Measurements from ENCODE around the gene LPAR5. TPM values are rescaled to one million over a fixed set of nuclear protein-coding genes. Genes with fewer than 3 reads are reported as not detected.

LPAR5 gene
- total RNA-seq, 8 experiments from 2014 or later = 0.08 to 0.95 (median 0.19) TPM

DNA sequence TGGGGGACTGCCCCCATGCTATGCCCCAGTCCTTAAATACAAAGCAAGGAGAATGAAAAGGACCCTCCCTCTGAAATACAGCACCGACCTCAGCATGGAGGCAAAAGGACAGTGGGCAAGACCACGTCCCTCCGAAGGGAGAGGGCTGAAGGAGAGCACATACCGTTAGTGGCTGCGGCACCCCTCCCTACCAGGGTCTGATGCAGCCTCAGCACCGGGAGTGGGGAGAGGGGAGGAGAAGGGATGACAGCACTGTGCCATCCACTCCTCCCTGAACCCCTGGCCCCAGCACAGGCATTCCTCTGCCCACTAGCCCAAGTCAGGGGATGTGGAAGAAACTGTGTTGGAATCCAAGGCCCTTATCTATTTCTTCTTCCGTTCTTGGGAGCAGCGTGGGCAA lies 15.1 kb upstream of the LPAR5 start:
- no peak overlapping the region for H3K4me3 ChIP-seq
- no peak for ATAC-seq (replicated peaks in 6 of 8)
- H3K27ac ChIP-seq = no peak overlapping the region
- in situ Hi-C loops (cut with MboI; ENCODE audit: low pct_unique_long_range_greater_than_20kb in 2 of 9, low sequenced_read_pairs in 9 of 9, unreplicated experiment in 9 of 9) = loop anchor here in 1 of 9 experiments (25.0 kb wide), 1 partner anchor 89 kb away; the partner anchor contains the start of genes IFFO1 and NOP2
- WGBS, 10 experiments = 70 to 100% (median 96%) methylated on average over 1 to 4 of the region's 8 CpGs; no CpG with 5 or more reads in 3 of the 10 experiments
- peaks cover 0 to 5% of the 10 kb centered on the region in 2 donors for H3K4me1 ChIP-seq (replicated peaks in 1 of 2)

DNA sequence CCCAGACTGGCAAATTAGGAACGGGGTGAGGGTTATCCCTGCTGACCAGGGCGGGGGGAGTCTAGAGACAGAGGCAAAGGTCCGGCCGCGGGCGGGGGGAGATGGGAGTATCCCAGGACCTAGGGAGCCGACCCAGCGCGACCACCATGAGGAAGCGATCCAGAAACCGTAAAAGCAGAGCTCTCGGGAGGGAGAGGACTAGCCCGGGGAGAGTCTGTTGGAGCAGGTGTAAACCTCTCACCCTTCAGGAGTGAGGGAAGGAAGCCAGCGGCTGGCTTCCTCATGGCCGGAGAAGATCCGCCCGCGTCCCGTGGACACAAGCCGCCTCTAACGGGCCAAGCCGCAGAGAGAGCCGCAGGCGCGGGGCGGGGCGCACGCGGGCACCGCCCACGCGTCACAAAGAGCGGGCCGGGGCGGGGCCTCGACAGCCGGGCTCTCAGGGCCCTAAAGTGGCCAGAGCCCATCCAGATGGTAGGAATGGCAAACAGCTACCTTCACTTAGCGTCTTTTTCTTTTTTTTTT lies 11.4 kb upstream of the LPAR5 start, which contains the start of gene ACRBP:
Gene ACRBP, minus strand, starts transcription at position 350 of the 522 bp plus-strand sequence. Its CDS starts 66 bp downstream, at position 284.
- Histone ChIP-seq H3K4me3 (peak within 1 kb of the TSS; percentile 20 to 48 (median 35)), H3K27ac (peak within 1 kb of the TSS in 1 of 2 donors; percentile 63), H3K4me1 (replicated peaks in 1 of 2) (peaks cover 0 to 5% of the 10 kb centered on the region in 2 donors)
- 0% methylated on average over 1 of the region's 38 CpGs; no CpG with 5 or more reads in 9 of the 10 experiments for WGBS, 10 experiments
- in situ Hi-C loops (cut with MboI; ENCODE audit: low pct_unique_long_range_greater_than_20kb in 2 of 9, low sequenced_read_pairs in 9 of 9, unreplicated experiment in 9 of 9) = no loop called here
- ATAC-seq (replicated peaks in 6 of 8) = peak; percentile 92 to 99 (median 98)

DNA sequence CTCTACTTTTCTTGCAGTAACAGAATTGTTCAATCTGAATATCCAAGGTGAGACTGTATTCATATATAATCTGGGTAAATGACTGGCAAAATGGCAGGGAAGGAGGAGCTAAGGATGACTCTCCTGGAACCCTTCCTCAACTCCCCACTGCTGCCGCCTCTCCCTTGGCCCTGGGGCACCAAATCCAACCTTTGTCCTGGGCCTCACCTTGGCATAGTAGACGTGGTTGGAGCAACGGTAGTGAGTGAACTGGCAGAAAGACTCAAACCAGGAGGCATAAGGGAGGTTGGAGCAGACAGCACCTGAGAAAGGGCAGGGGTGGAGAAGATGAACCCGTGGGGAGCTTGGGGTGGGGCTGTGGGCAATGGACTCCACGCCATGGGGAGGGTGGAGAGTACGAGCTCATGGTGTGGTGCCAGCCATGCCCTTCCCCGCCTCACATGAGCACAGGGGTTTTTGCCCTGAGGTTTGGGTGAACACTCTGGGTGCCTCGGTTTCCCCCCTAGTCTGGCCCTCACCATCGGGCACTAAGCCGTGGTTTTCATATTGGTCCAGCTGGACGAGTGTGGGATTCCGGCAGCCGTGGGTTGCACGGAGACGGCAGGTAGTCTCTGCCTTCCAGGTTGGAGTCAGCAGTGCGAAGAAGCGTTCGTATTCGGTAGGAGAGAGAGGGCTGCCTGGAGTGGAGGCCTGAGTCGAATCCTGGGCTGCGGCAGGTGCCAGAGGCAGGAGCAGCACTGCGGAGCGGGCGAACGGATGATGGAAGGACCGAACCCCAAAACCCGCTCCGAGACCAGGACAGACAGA lies 10.7 kb upstream of the LPAR5 start:
- H3K27ac ChIP-seq = peak overlapping the region in 1 of 2 donors; percentile 63
- peak in 5 of 8 experiments; percentile 27 to 55 (median 47) for ATAC-seq (replicated peaks in 6 of 8)
- H3K4me3 ChIP-seq = peak overlapping the region; percentile 20 to 48 (median 35)
- 67 to 100% (median 90%) methylated on average over 1 to 8 of the region's 28 CpGs; no CpG with 5 or more reads in 4 of the 10 experiments for WGBS, 10 experiments
- in situ Hi-C loops (cut with MboI; ENCODE audit: low pct_unique_long_range_greater_than_20kb in 2 of 9, low sequenced_read_pairs in 9 of 9, unreplicated experiment in 9 of 9) = no loop called here
- peaks cover 0 to 5% of the 10 kb centered on the region in 2 donors for H3K4me1 ChIP-seq (replicated peaks in 1 of 2)

DNA sequence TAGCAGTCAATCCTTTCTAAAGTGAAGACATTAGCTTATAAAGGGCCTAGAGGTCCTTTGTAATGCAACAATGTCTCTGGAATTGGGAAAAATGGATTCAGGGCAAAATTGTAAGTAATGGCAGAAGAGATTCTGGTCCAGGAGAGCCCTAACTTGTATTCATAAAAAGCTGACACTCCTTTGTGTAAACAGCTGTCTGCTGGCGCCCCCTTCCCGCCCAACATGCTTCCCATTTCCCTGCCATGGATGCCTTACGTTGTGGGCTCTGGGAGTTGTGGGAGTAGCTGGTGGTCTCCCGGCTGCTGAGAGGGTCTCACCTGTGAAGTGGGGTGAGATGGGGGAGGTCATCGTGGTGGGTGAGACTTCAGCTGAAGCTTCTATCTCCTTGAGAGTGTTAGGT lies 9.1 kb upstream of the LPAR5 start:
- peaks cover 0 to 5% of the 10 kb centered on the region in 2 donors for H3K4me1 ChIP-seq (replicated peaks in 1 of 2)
- H3K27ac ChIP-seq = no peak overlapping the region
- H3K4me3 ChIP-seq = no peak overlapping the region
- ATAC-seq (replicated peaks in 6 of 8) = no peak
- in situ Hi-C loops (cut with MboI; ENCODE audit: low pct_unique_long_range_greater_than_20kb in 2 of 9, low sequenced_read_pairs in 9 of 9, unreplicated experiment in 9 of 9) = no loop called here
- WGBS, 10 experiments = 18 to 40% (median 33%) methylated on average over 1 to 4 of the region's 5 CpGs; no CpG with 5 or more reads in 4 of the 10 experiments

DNA sequence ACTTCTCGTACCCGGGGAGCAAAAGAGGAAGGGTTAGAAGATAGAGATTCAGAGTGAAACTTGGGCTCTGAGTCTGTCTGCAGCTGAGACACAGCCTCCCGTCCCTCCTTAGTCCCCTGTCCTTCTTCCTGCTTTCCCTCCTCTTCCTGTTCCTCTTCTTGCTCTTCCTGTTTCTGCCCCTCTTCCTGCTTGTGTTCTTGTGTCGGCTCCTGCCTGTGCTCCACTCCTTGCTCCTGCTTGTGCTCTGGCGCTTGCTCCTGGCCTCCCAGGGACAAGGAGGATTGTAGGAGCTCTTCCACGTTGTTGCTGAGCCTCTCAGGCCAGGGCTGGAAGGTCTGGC lies 8.5 kb upstream of the LPAR5 start:
- H3K4me1 ChIP-seq (replicated peaks in 1 of 2) = peaks cover 0 to 5% of the 10 kb centered on the region in 2 donors
- no peak overlapping the region for H3K4me3 ChIP-seq
- H3K27ac ChIP-seq = no peak overlapping the region
- no peak for ATAC-seq (replicated peaks in 6 of 8)
- in situ Hi-C loops (cut with MboI; ENCODE audit: low pct_unique_long_range_greater_than_20kb in 2 of 9, low sequenced_read_pairs in 9 of 9, unreplicated experiment in 9 of 9) = no loop called here
- 60 to 100% (median 83%) methylated on average over 1 to 6 of the region's 6 CpGs; no CpG with 5 or more reads in 2 of the 10 experiments for WGBS, 10 experiments

DNA sequence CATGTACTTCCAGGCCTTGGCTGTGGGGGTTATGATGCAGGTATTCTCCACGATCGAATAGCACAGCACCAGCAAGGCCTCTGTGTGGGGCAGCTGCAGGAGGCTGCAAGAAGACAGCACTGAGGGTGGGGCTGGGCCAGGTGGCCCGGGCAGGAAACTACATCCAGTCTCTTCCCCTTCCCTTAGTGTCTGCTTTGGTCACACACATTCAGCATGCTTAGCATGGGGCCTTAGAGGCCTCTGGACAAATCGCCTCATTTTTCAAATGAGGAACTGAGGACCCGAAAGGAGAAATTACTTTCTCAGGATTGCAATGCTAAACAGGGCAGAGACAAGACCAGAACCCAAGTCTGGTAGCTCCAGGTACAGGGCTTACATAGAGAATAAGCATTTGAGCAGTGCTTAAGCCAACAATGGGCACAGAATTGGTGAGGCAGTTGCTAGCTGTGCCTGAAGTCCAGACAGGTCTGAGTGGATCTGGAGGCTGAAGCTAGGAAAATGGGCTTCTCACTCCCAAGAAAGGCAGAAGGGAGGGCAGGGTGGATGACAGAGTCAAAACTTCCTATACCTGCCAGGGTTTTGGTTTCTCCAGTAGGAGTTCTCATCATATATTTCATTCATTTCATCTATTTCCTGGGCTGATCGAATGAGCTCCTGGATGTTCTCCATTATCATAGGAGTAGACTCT lies 8.0 kb upstream of the LPAR5 start:
- Histone ChIP-seq H3K4me3 (no peak overlapping the region), H3K27ac (no peak overlapping the region), H3K4me1 (replicated peaks in 1 of 2) (peaks cover 0 to 5% of the 10 kb centered on the region in 2 donors)
- no peak for ATAC-seq (replicated peaks in 6 of 8)
- WGBS, 10 experiments = 49 to 100% (median 90%) methylated on average over 1 to 4 of the region's 6 CpGs
- in situ Hi-C loops (cut with MboI; ENCODE audit: low pct_unique_long_range_greater_than_20kb in 2 of 9, low sequenced_read_pairs in 9 of 9, unreplicated experiment in 9 of 9) = no loop called here

DNA sequence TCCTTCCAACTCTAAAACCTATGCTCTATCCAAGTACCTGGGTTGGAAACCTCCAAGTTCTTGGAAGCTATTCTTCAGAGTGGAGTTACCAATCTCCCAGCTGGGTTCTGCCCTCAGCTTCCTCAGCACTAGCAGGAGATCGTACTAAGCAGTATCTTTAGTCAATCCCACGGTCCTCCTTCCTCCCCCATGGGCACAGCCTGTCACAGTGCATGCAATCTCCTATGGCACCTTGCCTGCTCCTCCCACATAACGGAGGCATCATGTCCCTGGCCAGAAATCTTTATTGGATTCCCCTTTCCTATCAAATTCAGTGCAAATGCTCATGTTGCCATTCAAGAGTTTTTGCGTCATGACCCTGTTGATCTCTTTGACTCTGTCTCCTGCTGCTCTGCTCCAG lies 5.4 kb upstream of the LPAR5 start:
- WGBS, 10 experiments = 29 to 86% (median 45%) methylated on average over 1 to 4 of the region's 4 CpGs
- ATAC-seq (replicated peaks in 6 of 8) = no peak
- Histone ChIP-seq H3K27ac (no peak overlapping the region), H3K4me1 (replicated peaks in 1 of 2) (peaks cover 0 to 2% of the 10 kb centered on the region in 2 donors), H3K4me3 (no peak overlapping the region)
- in situ Hi-C loops (cut with MboI; ENCODE audit: low pct_unique_long_range_greater_than_20kb in 2 of 9, low sequenced_read_pairs in 9 of 9, unreplicated experiment in 9 of 9) = no loop called here

DNA sequence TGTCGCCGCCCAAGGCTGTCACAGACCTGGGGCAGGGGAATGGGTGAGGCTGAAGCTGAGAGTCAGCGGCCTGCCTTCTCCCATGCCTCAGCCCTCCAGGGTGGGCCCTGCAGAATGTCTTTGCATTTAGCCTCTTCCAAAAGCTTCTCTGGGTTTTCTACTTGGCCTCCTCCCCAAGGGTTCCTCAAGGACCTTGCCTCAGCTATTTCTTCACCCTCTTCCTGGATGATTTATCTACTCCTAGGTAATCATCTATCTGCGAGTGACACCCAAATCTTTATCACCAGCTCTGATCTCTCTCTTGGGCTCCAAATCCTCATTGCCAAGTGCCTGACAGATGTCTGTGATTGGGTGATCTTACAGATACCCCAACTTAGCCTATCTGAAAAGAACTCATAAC lies 4.7 kb upstream of the LPAR5 start:
- Histone ChIP-seq H3K4me3 (no peak overlapping the region), H3K27ac (no peak overlapping the region), H3K4me1 (replicated peaks in 1 of 2) (peaks cover 0 to 9% of the 10 kb centered on the region in 2 donors)
- WGBS, 10 experiments = 50 to 100% (median 87%) methylated on average over 1 to 2 of the region's 4 CpGs; no CpG with 5 or more reads in 4 of the 10 experiments
- no peak for ATAC-seq (replicated peaks in 6 of 8)
- in situ Hi-C loops (cut with MboI; ENCODE audit: low pct_unique_long_range_greater_than_20kb in 2 of 9, low sequenced_read_pairs in 9 of 9, unreplicated experiment in 9 of 9) = no loop called here

DNA sequence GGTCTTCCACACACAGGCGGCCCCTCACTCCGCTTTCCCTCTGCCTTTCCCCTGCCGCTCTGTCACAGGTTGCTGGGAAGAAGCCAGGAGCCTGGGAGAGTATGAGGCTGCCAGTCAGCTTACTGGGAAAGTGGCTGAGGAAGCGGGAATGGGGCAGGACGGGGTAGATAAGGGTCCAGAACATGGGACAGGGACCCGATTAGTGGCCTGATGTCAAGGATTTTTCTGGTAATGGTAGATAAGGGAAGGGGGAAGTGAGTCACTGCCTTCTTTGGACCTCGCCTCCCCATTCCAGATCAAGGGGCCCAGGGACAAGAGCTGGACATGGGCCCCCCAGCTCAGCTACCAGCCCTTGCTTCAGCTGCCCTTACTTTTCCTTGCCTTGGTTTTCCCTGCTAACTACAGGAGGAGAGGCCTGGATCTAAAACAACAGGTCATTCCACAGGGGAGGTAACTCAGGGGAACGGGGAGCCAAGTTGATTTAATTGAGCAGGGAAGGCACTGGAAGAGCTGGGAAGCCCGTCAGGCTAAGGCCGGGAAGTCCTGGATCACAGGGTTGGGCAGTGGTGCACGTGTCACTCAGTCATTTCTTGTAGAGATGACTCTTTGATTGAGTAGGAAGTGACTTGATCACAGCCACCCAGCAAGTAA lies 3.5 kb upstream of the LPAR5 start:
- ATAC-seq (replicated peaks in 6 of 8) = no peak
- no peak overlapping the region for H3K27ac ChIP-seq
- in situ Hi-C loops (cut with MboI; ENCODE audit: low pct_unique_long_range_greater_than_20kb in 2 of 9, low sequenced_read_pairs in 9 of 9, unreplicated experiment in 9 of 9) = no loop called here

DNA sequence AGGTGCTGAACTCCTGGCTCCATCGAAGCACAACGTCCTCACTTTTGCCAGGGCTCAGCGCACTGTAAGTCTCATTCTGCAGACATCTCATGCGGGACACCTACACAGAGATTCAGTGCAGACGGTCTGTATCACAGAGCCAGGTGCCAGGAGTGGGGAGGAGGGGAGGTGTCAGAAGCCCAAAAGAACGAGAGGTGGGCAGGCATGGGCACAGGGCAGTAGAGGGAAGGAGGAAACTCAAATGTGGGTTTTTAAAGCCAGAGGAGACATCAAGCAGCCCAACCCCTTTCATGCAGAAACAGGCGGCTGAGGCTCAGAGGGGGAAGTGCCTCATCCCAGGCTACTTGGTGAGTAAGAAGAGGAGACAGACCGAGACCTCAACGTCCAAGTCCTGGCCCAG lies 2.5 kb upstream of the LPAR5 start:
- Histone ChIP-seq H3K4me3 (no peak overlapping the region), H3K4me1 (replicated peaks in 1 of 2) (peaks cover 0 to 12% of the 10 kb centered on the region in 2 donors), H3K27ac (no peak overlapping the region)
- in situ Hi-C loops (cut with MboI; ENCODE audit: low pct_unique_long_range_greater_than_20kb in 2 of 9, low sequenced_read_pairs in 9 of 9, unreplicated experiment in 9 of 9) = no loop called here
- no peak for ATAC-seq (replicated peaks in 6 of 8)
- 40 to 83% (median 69%) methylated on average over 1 to 6 of the region's 9 CpGs; no CpG with 5 or more reads in 6 of the 10 experiments for WGBS, 10 experiments

More for the DNA sequence above, 3.5 kb upstream of the LPAR5 start:
- peaks cover 0 to 12% of the 10 kb centered on the region in 2 donors for H3K4me1 ChIP-seq (replicated peaks in 1 of 2)
- no peak overlapping the region for H3K4me3 ChIP-seq
- WGBS, 10 experiments = 20 to 86% (median 66%) methylated on average over 1 to 6 of the region's 11 CpGs; no CpG with 5 or more reads in 2 of the 10 experiments

DNA sequence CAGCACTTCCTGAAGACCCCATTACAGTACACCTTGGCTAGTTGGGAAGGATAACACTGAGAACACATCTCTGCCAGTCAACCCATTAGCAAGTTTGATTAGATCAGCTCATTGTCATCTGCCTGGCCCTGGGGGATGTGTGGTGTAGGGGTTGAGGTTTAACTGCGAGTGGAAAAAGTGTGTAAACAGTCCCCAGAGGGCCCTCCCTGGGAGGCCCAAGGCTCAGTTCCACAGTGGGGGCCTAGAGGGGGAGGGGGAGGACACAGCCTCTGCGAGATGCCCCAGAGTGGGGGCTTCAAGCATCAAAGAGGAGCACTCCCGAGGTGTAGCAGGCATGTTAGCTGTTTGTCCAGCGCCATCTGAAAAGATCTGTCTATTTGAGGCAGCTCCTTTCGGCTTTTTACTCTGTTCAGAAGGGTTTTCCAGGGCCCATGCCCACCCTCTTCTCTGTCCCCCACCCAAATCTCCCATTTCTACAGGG lies 344 bp downstream of the LPAR5 start:
- Histone ChIP-seq H3K4me3 (no peak overlapping the region), H3K27ac (peak overlapping the region in 1 of 2 donors; percentile 10), H3K4me1 (replicated peaks in 1 of 2) (peaks cover 0 to 23% of the 10 kb centered on the region in 2 donors)
- peak in 6 of 8 experiments; percentile 7 to 70 (median 52) for ATAC-seq (replicated peaks in 6 of 8)
- in situ Hi-C loops (cut with MboI; ENCODE audit: low pct_unique_long_range_greater_than_20kb in 2 of 9, low sequenced_read_pairs in 9 of 9, unreplicated experiment in 9 of 9) = no loop called here
- WGBS, 10 experiments = 0 to 100% methylated on average over 1 of the region's 5 CpGs; no CpG with 5 or more reads in 8 of the 10 experiments
